Activated CD4-positive, alpha-beta T cell treated with anti-CD3 and anti-CD28 coated beads, Interleukin-2, amount 50 U/mL, for 4 hours (primary cell): ENCODE measurements around the gene NUMB.
"Not testable (repeated sequence)": the region's sequence is repeated elsewhere in the genome, so short reads cannot be mapped to it uniquely, and the experiment has no call there.

Experiments used
- DNase-seq, 2 experiments: peaks; one replicate each; pipeline ENCODE4 v3.0.0-alpha.2; 2020

NUMB gene

GRCh38 chr14:73344319-73344718 lies 114.0 kb downstream of the NUMB start:
- no peak for DNase-seq

DNA sequence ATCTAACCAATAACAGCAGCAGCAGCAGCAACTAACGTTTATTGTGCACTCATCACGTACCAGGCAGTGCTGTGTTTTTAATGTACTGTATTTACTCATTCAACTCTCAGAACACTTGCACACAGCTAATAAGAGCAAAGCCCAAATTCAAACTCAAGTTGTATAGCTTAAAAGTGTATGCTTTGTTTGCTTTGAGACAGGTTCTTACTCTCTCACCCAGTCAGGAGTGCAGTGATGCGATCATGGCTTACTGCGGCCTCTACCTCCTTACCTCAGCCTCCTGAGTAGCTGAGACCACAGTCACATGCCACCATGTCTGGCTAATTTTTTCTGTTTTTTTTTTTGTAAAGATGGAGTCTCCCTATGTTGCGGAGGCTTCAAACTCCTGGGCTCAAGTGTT lies 115.7 kb downstream of the NUMB start:
- DNase-seq: no peak

- DNase-seq: no peak
These were observed 118.3 kb downstream of the NUMB start for GRCh38 chr14:73339846-73340595.

GRCh38 chr14:73339206-73339605 lies 119.1 kb downstream of the NUMB start:
- no peak for DNase-seq

GRCh38 chr14:73338551-73338950 lies 119.8 kb downstream of the NUMB start:
- DNase-seq: no peak

DNA sequence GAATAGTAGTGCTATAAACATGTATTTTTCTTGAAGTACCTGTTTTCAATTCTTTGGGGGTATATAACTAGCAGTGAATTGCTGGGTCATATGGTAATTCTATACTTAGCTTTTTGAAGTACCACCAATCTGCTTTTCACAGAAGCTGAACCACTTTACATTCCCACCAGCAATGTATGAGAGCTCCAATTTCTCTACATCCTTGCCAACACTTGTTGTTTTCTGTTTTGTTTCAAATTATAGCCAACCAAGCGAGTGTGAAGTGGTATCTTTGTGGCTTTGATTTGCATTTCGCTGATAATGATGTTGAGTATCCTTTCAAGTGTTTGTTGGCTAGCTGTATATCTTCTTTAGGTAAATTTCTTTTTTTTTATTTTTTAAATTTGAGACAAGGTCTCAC lies 125.3 kb downstream of the NUMB start:
- DNase-seq: no peak

GRCh38 chr14:73325630-73326299 lies 132.6 kb downstream of the NUMB start:
- no peak for DNase-seq

DNA sequence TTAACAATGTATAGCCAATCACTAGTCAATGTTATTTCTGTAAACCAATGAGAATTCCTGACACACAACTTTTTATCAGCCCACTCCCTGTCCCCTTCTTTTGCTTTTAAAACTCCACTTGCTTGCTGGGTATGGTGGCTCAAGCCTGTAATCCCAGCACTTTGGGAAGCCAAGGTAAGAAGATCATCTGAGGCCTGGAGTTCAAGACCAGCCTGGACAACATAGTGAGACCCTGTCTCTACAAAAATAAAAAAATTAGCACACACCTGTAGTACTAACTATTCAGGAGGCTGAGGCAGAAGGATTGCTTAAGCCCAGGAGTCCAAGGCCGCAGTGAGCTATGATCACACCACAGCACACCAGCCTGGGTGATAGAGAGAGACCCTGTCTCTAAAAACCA lies 133.3 kb downstream of the NUMB start:
- DNase-seq: no peak

DNA sequence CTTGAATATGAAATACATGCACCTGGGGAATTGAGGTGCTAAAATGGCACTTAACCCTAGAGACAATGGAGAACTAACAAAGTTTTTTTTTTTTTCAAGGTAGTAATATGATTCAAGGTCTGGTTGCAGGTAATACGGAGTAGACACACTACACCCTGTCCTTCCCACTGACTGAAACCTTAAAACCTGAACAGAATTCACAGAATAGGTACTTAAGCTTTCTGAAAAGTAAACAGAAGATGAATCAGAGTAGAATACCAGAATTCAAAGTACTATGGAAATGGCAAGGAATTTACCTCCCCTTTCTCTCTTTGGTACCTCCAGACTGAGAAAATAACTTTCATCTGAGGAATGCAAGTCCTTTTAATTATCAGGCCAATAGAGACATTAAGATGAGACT lies 133.8 kb downstream of the NUMB start:
- DNase-seq: no peak

DNA sequence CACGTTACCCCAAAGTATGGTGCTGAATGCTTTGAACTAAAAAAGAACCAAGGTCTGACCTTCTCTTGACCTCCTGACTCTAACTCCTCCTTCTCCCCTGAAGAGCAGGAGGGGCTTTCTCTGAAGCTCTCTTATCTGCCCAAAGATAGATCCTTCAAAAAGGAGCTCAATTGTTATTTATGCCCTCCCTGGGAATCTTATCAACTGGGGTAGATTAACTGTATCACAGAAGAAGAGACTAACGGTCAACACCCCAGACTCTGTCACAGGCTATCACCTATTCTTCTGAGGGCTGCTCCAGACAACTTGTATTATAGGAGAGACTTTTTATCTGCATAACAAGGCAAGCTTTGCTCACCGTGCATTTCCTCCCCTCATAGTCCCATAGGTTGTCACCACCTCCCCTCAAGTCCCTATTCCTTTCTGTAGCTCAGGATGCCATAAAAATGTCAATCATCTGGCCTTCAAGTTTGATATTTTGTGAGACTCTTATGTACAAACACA lies 134.4 kb downstream of the NUMB start:
- DNase-seq: no peak

GRCh38 chr14:73313151-73313550 lies 145.2 kb downstream of the NUMB start:
- DNase-seq: no peak

- no peak for DNase-seq
These were observed 145.7 kb downstream of the NUMB start for GRCh38 chr14:73312687-73313086.

GRCh38 chr14:73311708-73312030 lies 146.7 kb downstream of the NUMB start:
- DNase-seq: no peak

DNA sequence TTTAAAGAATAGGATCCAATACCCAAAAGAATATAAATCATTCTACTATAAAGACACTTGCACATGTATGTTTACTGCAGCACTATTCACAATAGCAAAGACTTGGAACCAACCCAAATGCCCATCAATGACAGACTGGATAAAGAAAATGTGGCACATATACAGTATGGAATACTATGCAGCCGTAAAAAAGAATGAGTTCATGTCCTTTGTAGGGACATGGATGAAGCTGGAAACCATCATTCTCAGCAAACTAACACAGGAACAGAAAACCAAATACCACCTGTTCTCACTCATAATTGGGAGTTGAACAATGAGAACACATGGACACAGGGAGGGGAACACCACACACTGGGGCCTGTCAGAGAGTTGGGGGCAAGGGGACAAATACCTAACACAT lies 149.1 kb downstream of the NUMB start:
- not testable (repeated sequence) for DNase-seq

- DNase-seq: no peak
These were observed 151.1 kb downstream of the NUMB start for GRCh38 chr14:73307261-73307660.

DNA sequence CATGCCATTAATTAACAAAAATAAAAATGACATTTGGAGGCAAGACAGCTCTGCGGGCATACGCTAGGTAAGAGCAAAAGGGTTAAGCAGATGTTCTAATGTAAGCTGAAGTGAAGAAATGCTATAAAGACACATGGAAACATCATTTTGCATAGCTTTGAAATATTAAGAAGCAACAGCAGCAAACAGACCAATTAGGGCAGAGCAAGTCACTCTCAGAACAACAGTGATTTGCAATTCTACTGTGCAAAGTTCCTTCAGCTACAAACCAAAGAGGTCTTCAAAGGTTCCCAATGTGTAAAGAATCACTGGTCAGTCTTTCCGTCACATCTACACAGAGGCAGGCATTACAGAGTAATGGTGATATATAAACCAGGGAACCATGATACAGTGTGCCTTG lies 152.8 kb downstream of the NUMB start:
- no peak for DNase-seq

DNA sequence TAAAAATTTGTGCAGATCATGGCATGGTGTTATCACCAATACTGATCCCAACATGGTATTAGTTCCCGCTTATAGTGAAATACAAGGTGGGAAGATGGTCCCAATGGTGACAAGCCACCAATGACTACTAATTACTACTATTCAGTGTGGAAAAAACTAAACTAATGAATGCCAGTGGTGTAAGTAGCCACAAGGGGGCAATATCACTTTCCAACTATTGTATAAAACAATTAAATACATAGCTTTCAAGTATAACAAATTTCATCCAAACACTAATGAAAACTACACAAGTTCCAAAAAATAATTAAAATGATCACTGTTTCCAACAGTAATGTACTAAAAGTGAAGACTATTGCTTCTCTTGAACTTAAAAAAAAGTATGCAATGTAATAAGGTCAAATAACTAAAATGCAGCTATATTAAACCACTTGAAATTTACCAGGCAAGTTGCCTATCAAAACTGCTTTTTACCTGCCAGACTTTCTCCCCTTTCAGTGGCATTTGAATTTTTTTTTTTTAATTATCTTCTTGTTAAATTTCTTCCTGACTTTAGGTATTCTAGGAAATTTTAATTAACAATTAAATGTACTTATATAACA lies 163.0 kb downstream of the NUMB start:
- DNase-seq: no peak

- DNase-seq: no peak
These were observed 164.3 kb downstream of the NUMB start for GRCh38 chr14:73293782-73294781.

GRCh38 chr14:73290279-73290678 lies 168.1 kb downstream of the NUMB start:
- no peak for DNase-seq

DNA sequence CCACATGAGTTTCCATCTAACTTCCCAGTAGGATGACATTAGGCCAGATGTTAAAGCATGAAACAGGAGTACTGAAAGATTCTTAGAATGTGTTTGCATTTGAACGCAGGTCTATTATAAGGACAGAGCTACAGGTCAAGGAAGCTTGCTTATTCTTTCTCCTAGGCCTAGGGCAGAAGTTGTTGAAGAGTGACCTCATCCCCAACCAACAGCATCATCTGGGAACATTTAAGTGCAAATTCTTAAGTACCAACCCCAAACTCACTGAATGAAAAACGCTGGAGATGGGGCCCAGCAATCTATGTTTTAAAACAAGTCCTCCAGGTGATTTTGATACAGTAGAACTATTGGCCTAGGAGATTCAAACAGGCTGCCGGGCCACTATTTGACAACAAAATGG lies 168.6 kb downstream of the NUMB start:
- DNase-seq: no peak

GRCh38 chr14:73289308-73289707 lies 169.0 kb downstream of the NUMB start:
- DNase-seq: no peak

- DNase-seq: no peak
These were observed 171.3 kb downstream of the NUMB start for GRCh38 chr14:73287071-73287470.

- DNase-seq: no peak
These were observed 171.7 kb downstream of the NUMB start for GRCh38 chr14:73286598-73286997.
